Measurements from ENCODE around the gene GALNT7. TPM values are rescaled to one million over a fixed set of nuclear protein-coding genes. Genes with fewer than 3 reads are reported as not detected.

GALNT7 gene
- total RNA-seq = 43.5 and 47.0 TPM in 2 replicates

GRCh38 chr4:173168396-173169177, at the start of gene GALNT7:
Gene GALNT7, plus strand, starts transcription at chr4:173168811. Its CDS starts 25 bp downstream, at chr4:173168836.

GRCh38 chr4:173334085-173334890, 165.7 kb downstream of the GALNT7 start, which contains the start of gene HMGB2:
Gene HMGB2, minus strand, starts transcription at chr4:173334358. Its CDS starts 709 bp downstream, at chr4:173333649.

GRCh38 chr4:173370477-173371291, 202.1 kb downstream of the GALNT7 start, which contains the start of gene SAP30:
Gene SAP30, plus strand, starts transcription at chr4:173370954. Its CDS starts 229 bp downstream, at chr4:173371183.

Other genes starting within 250 kb of the GALNT7 start
- 149 and 237 TPM in 2 replicates for gene HMGB2, start 165.5 kb downstream of the GALNT7 start, total RNA-seq
- 21.4 and 26.4 TPM in 2 replicates for gene SAP30, start 202.1 kb downstream of the GALNT7 start, total RNA-seq
- 0.15 TPM in 1 of 2 replicates, not detected in the other for gene SCRG1, start 230.3 kb downstream of the GALNT7 start, total RNA-seq